Activated T-helper 1 cell treated with anti-CD3 and anti-CD28 coated beads, Interleukin-2, amount 50 U/mL, for 16 hours (primary cell): ENCODE data around the gene ATP11C.
"Not testable (repeated sequence)": the region's sequence is repeated elsewhere in the genome, so short reads cannot be mapped to it uniquely, and the experiment has no call there.

Experiments used
- DNase-seq, 2 donors: peaks; one replicate each; pipeline ENCODE4 v3.0.0-alpha.2; 2020; ENCODE audit warnings: low read depth in 1 of 2, low spot score in 1 of 2

Gene ATP11C

GRCh38 chrX:139932901-139933796 is at the start of gene ATP11C:
TSS of gene ATP11C (minus strand) at chrX:139933053. CDS start at chrX:139932042, 1,011 bp downstream.
- peak; percentile 64 to 71 for DNase-seq

- DNase-seq: no peak
Measured at GRCh38 chrX:139974471-139974870, 41.6 kb upstream of the ATP11C start.

- no peak for DNase-seq
Measured at GRCh38 chrX:139972629-139973624, 40.1 kb upstream of the ATP11C start.

GRCh38 chrX:139972113-139972512 is 39.3 kb upstream of the ATP11C start:
- no peak for DNase-seq

- no peak for DNase-seq
Measured at GRCh38 chrX:139971394-139971749, 38.5 kb upstream of the ATP11C start.

- DNase-seq: no peak
Measured at GRCh38 chrX:139969286-139969685, 36.4 kb upstream of the ATP11C start.

GRCh38 chrX:139967750-139968149 is 34.9 kb upstream of the ATP11C start:
- DNase-seq: no peak

DNA sequence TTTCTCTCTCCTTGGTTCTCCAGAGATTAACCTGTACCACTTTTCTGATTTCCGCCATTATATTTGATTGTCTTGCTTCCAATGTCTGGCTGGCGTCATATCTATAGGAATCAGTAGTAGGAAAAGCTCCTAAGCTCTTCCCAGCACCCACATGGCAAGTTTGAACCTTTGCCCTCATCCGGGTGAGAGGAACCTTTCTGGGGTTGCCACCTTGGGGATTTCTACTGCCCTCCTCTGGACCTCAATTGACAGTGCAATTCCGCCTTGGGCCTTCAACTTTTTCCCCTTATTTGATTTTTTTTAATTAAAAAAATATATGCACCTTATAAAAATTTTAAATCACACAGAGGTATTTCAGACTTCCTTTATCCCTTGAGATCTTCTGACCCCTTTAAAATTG is 34.4 kb upstream of the ATP11C start:
- no peak for DNase-seq

DNA sequence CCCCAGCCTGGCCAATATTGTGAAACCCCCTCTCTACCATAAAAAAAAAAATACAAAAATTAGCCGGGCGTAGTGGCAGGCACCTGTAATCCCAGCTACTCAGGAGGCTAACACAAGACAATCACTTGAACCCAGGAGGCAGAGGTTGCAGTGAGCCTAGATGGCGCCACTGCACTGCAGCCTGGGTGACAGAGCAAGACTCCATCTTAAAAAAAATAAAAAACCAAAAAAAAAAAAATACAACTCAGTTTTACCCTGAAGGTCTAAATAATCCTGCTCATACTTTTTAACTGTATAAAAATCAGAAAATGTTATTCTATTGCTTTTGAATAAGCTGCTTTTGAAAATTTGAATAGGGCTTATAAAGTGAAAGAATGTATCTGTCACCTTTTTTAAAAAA is 33.3 kb upstream of the ATP11C start:
- not testable (repeated sequence) for DNase-seq

- DNase-seq: no peak
Measured at GRCh38 chrX:139965421-139965820, 32.6 kb upstream of the ATP11C start, which contains the start of gene CXorf66. TSS of gene CXorf66 (minus strand) at chrX:139965521. CDS start at chrX:139965496, 25 bp downstream.

DNA sequence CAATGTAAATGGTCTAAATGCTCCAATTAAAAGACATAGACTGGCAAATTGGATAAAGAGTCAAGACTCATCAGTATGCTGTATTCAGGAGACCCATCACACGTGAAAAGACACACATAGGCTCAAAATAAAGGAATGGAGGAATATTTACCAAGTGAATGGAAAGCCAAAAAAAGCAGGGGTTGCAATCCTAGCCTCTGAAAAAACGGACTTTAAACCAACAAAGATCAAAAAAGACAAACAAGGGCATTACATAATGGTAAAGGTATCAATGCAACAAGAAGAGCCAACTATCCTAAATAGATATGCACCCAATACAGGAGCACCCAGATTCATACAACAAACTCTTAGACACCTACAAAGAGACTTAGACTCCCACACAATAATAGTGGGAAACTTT is 28.2 kb upstream of the ATP11C start:
- DNase-seq: not testable (repeated sequence)

- DNase-seq: no peak
Measured at GRCh38 chrX:139949703-139950102, 16.9 kb upstream of the ATP11C start.

DNA sequence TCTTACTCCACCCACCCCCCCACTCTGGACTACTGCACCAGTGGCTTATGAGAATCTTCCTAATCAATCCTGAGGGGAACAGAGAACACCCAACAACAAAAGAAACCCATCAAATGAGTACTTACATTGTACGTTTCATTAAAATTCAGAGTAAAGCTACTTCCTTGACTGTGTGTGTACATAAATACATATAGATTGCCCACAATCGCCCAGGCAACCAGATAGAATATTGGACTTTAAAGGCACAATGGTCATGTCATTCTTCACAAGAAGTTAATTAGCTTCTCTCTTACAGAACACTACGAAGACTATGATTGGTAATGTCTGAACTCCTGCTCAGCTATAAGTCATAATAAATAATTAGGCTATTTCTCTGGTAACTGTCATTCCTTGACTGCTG is 12.2 kb upstream of the ATP11C start:
- no peak for DNase-seq

- no peak for DNase-seq
Measured at GRCh38 chrX:139936259-139936658, 3.4 kb upstream of the ATP11C start.

GRCh38 chrX:139933904-139934303 is 1.1 kb upstream of the ATP11C start:
- no peak for DNase-seq

DNA sequence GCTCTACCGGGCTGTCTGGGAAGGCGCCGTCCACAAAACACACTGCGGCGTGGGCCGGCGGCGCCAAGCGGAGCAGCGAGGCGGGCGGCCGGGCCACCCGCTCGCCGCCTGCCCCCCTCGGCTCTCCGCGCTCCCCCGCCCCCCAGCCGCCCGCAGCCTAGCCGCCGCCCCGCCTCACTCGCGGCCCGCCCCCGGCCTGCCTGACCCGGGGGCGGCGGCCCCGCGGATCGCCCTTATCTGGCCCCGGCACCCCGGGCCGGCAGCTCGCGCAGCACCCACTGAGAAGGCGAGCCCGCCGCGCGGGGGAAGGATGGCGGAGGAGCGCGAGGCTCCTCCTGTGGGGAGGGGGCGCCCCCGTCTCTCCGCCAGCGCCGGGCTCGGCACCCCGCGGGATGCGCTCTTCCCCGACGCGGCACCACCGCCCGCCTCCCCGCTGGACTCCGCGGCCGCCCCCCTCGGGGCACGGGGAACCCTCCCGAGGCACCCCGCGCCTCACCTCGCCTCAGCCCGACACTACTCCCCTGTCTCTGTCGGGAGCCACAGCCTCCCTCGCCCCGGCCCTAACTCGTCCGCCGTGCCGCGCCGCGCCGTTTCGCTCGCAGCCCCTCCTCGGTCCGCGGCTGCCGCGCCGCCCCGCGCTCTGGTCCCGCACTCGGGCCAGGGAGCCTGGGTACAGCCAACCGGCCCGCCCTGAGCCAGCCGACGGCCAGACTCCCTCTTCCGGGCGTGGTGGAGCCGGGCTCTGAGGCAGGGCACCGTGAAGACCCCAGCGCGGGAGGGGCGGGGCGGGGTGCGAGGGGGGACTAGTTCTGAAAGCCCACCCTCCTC is 566 bp downstream of the ATP11C start:
- DNase-seq: peak; percentile 4 to 18

DNA sequence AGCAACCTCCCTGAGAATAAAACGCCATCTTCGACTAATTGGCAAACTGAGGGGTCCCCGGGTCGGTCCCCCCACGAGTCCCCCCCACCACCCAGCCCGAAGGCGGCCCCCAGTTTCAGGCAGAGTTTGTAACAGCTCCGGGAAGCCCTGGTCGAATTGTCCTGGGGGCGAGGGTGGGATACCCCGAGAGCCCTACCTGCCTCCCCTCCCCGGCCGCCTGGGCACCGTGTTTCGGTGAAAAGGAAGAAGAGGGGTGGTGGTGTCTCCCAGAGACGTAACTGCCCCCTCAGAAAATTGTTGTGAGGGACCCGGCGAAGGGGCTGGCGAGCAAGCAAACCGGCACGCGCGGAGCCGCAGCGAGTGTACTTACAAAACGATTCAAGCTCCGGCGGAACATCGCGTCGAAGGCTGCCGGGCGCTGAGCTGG is 1.2 kb downstream of the ATP11C start:
- DNase-seq: no peak

DNA sequence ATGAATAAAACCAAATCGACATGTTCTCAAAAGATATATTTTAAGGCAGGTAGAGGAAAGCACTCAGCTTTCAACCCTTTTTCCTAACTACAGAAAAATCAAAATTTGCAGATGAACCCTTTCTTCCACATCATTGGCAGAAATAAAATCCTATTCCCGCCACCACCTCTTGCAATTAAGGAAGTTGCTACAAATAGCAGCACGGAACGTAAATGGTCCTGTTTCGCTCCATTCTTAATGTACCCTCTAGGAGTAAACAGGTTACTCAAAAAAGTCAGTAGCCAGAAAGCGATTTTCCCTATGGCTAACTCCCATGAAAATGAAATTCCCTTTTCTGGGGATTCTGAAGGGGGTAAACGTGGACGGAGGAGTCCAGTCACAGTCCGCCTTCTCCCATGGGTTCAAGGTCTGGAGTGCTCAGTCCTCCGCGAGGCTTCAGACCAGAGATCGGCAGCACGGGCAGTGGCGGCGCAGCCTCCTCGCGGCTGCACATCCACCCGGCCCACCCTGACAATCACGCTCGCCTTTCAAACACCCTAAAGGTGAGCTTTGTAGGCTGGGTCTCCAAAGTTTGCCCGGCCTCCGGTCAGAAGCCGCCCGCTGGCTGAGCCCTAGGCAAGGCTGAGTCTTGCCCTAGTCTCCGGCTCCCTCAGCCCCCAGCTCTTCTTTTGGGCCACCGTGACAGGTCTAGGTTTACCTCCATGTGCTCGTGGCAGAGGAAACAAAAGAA is 1.8 kb downstream of the ATP11C start:
- peak in 1 of 2 donors; percentile 8 for DNase-seq

DNA sequence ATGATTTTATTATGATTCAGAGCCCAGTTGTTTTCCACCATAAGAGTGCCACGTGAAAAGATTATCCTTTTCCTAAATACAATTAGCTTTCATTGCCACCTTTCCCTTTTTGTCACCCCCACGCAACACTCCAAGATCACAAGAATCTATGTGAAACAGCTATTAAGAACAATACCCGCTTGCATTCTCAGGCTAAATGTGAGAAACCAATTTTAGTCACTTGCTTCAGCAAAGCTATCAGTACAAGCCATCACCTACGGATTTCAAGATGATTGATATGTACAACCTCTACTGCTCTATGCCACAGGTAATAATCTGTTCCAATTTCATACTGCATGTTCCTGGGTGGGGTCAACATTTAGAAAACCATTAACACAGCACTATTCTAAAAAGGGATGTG is 2.5 kb downstream of the ATP11C start:
- DNase-seq: no peak

DNA sequence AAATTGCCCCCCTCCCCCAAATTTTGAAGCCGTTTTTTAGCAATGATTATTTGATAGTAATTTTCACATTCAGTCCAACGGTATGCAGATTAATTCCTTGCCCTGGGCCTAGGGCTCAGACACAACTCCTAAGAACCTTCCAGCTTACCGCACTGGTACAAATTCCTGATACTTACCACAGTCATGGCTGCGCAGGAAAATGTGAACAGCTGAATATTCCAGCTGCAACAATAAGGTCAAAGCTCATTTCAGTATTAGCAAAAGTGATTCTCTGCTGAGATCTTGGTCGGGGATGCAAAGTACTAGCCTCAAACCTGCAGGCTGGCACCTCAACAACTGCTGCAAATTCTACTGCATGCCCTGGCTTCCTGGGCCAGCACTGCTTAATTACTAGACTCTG is 3.0 kb downstream of the ATP11C start:
- DNase-seq: no peak
